GM23338 (cell line): ENCODE measurements around the gene SLC6A18. TPM values are rescaled to one million over a fixed set of nuclear protein-coding genes. Genes with fewer than 3 reads are reported as not detected.

Source experiments
- ATAC-seq: fragments of 200-7000 bp; cut with Tn5 transposase; 3 replicates; pipeline ENCODE4 v1.9.1; 2020
- DNase-seq: peaks from one replicate; pipeline ENCODE4 v3.0.0-alpha.2; 2015; ENCODE audit warnings: low spot score
- H2AFZ ChIP-seq: fragments of 200-600 bp; sonication (generic); 2 replicates; pipeline ENCODE4 v1.8.0; 2016; ENCODE audit warnings: antibody characterized with exemption, mild to moderate bottlenecking, moderate library complexity
- H3F3A ChIP-seq: fragments of 200-600 bp; sonication (generic); replicated peaks from 2 replicates; pipeline ENCODE4 v1.8.0; 2017; ENCODE audit warnings: antibody characterized with exemption, mixed run types, low read depth
- H3K27ac ChIP-seq: fragments of 200-600 bp; sonication (generic); 2 replicates; pipeline ENCODE4 v1.6.1; 2016; ENCODE audit warnings: low read depth
- H3K27me3 ChIP-seq: fragments of 200-600 bp; sonication (generic); 2 replicates; pipeline ENCODE4 v1.8.0; 2016; ENCODE audit warnings: mild to moderate bottlenecking, mixed run types, moderate library complexity; ENCODE audit not compliant: insufficient read depth
- H3K36me3 ChIP-seq: fragments of 200-600 bp; sonication (generic); 2 replicates; pipeline ENCODE4 v1.8.0; 2016; ENCODE audit warnings: mild to moderate bottlenecking; ENCODE audit not compliant: insufficient read depth
- H3K4me1 ChIP-seq: fragments of 200-600 bp; sonication (generic); 2 replicates; pipeline ENCODE4 v1.8.0; 2016; ENCODE audit warnings: mild to moderate bottlenecking, moderate library complexity; ENCODE audit not compliant: insufficient read depth
- H3K4me2 ChIP-seq: fragments of 200-600 bp; sonication (generic); 2 replicates; pipeline ENCODE4 v1.7.1; 2017; ENCODE audit warnings: mixed run types
- H3K4me3 ChIP-seq: fragments of 200-600 bp; sonication (generic); 2 replicates; pipeline ENCODE4 v1.6.1; 2016; ENCODE audit warnings: mixed run types
- H3K79me2 ChIP-seq: fragments of 200-600 bp; sonication (generic); replicated peaks from 2 replicates; pipeline ENCODE4 v1.8.0; 2017; ENCODE audit warnings: mild to moderate bottlenecking; ENCODE audit not compliant: insufficient read depth
- H3K9me2 ChIP-seq: fragments of 200-600 bp; sonication (generic); 2 replicates; pipeline ENCODE4 v1.8.0; 2017; ENCODE audit not compliant: insufficient read depth
- H4K20me1 ChIP-seq: fragments of 200-600 bp; sonication (generic); replicated peaks from 2 replicates; pipeline ENCODE4 v1.8.0; 2017; ENCODE audit warnings: mild to moderate bottlenecking; ENCODE audit not compliant: insufficient read depth
- H3K27ac Mint-ChIP-seq: 2 replicates; pipeline ENCODE4 v1.8.0; 2020; ENCODE audit warnings: inconsistent platforms, mild to moderate bottlenecking, moderate library complexity, mixed read lengths
- H3K27me3 Mint-ChIP-seq: 3 replicates; pipeline ENCODE4 v1.8.0; 2022; ENCODE audit warnings: low read depth, mild to moderate bottlenecking, moderate library complexity, mixed read lengths, inconsistent platforms; ENCODE audit not compliant: insufficient read depth, poor library complexity
- H3K36me3 Mint-ChIP-seq: 3 replicates; pipeline ENCODE4 v1.8.0; 2021; ENCODE audit warnings: low read depth, mild to moderate bottlenecking, inconsistent platforms, moderate library complexity, mixed read lengths
- H3K4me1 Mint-ChIP-seq: 3 replicates; pipeline ENCODE4 v1.8.0; 2020; ENCODE audit warnings: mild to moderate bottlenecking, inconsistent platforms, mixed read lengths
- H3K4me3 Mint-ChIP-seq: 3 replicates; pipeline ENCODE4 v1.8.0; 2021; ENCODE audit warnings: moderate library complexity, mild to moderate bottlenecking, inconsistent platforms, mixed read lengths
- H3K9me3 Mint-ChIP-seq: 3 replicates; pipeline ENCODE4 v1.8.0; 2020; ENCODE audit warnings: moderate library complexity, mild to moderate bottlenecking, inconsistent platforms, mixed read lengths
- CREB1 ChIP-seq: fragments of 250-450 bp; sonication (Bioruptor Pico); IDR thresholded peaks from 2 replicates; pipeline ENCODE4 v1.5.0; 2020; ENCODE audit warnings: low read depth, mild to moderate bottlenecking, moderate library complexity
- EZH2 ChIP-seq: fragments of 200-600 bp; sonication (generic); IDR thresholded peaks from one replicate; pipeline ENCODE4 v1.8.0; 2017; ENCODE audit warnings: antibody characterized with exemption, mild to moderate bottlenecking, low read depth; ENCODE audit not compliant: unreplicated experiment
- EZH2phosphoT487 ChIP-seq: fragments of 200-600 bp; sonication (generic); IDR thresholded peaks from one replicate; pipeline ENCODE4 v1.8.1; 2018; ENCODE audit warnings: antibody characterized with exemption; ENCODE audit not compliant: unreplicated experiment
- POLR2AphosphoS5 ChIP-seq: IDR thresholded peaks from 2 replicates; pipeline ENCODE4 v1.6.1; 2016; ENCODE audit warnings: antibody characterized with exemption, low read depth
- REST ChIP-seq: IDR thresholded peaks from one replicate; pipeline ENCODE4 v1.6.1; 2018; ENCODE audit warnings: antibody characterized with exemption; ENCODE audit not compliant: unreplicated experiment
- STAT1 ChIP-seq: IDR thresholded peaks from one replicate; pipeline ENCODE4 v1.6.1; 2016; ENCODE audit warnings: antibody characterized with exemption; ENCODE audit not compliant: unreplicated experiment
- ZNF114 ChIP-seq: fragments of 250-450 bp; sonication (Bioruptor Pico); IDR thresholded peaks from 2 replicates; pipeline ENCODE4 v1.5.0; 2020; ENCODE audit warnings: mild to moderate bottlenecking, moderate library complexity
- polyA plus RNA-seq: library from polyadenylated mRNA; unstranded; fragments of >200 nt; fragmentation: Nextera tagmentation; extraction: Ambion mirVana; gene quantifications from 2 replicates; pipeline ENCODE4 v1.2.1, GENCODE V29; 2016
- total RNA-seq: library from RNA; depleted of rRNA; stranded (reverse); fragments of >200 nt; shearing (Covaris generic); gene quantifications from 2 replicates; pipeline ENCODE4 v1.2.3, GENCODE V29; 2014
- TF ChIP-seq, protein P1 (sequence below), 2 experiments: fragments of 200-600 bp in 1 of 2; sonication (generic) in 1 of 2; conservative IDR thresholded peaks; 2 replicates each; pipeline versions ENCODE4 v1.5.1 to v1.6.1; 2016 to 2017; ENCODE audit warnings: antibody characterized with exemption in 2 of 2, low read depth in 2 of 2, mild to moderate bottlenecking in 2 of 2, moderate library complexity in 1 of 2
- TF ChIP-seq, protein P2 (sequence below): IDR thresholded peaks from 2 replicates; pipeline ENCODE4 v1.6.1; 2016; ENCODE audit warnings: antibody characterized with exemption

Gene SLC6A18
- total and polyA plus RNA-seq, 2 experiments from 2014 or later: not detected

DNA sequence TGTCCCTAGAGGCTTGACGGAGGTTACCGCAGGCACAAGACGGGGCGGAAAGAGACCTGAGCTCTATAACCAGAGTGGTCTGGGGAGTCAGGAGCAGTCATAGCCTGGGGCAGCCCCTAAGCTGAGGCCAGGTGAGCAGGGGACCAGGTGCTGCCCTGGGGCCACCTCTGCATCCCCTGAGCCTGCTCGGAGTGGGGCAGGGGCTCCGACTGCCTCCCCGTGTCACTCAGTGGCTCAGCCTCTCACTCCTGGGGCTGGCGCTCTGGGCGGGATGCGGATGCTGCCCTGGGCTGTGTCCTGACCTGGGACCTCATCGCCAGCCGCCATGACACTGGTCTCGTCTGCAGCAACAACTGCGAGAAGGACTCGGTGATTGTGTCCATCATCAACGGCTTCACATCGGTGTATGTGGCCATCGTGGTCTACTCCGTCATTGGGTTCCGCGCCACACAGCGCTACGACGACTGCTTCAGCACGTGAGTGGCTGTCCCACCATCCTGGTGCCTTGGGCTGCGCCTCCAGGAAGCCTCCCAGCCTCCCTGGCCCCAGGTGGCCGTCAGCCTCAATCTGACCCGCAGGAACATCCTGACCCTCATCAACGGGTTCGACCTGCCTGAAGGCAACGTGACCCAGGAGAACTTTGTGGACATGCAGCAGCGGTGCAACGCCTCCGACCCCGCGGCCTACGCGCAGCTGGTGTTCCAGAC is 8.8 kb upstream of the SLC6A18 start (continued):
- TF ChIP-seq, protein P1, sequence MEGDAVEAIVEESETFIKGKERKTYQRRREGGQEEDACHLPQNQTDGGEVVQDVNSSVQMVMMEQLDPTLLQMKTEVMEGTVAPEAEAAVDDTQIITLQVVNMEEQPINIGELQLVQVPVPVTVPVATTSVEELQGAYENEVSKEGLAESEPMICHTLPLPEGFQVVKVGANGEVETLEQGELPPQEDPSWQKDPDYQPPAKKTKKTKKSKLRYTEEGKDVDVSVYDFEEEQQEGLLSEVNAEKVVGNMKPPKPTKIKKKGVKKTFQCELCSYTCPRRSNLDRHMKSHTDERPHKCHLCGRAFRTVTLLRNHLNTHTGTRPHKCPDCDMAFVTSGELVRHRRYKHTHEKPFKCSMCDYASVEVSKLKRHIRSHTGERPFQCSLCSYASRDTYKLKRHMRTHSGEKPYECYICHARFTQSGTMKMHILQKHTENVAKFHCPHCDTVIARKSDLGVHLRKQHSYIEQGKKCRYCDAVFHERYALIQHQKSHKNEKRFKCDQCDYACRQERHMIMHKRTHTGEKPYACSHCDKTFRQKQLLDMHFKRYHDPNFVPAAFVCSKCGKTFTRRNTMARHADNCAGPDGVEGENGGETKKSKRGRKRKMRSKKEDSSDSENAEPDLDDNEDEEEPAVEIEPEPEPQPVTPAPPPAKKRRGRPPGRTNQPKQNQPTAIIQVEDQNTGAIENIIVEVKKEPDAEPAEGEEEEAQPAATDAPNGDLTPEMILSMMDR (conservative IDR thresholded peaks at IDR 0.05; ENCODE audit: low read depth in 2 of 2): no peak
- TF ChIP-seq ZNF114 (CRISPR knock-in tag): no peak
- TF ChIP-seq STAT1: no peak
- TF ChIP-seq CREB1: no peak
- TF ChIP-seq POLR2AphosphoS5: no peak

DNA sequence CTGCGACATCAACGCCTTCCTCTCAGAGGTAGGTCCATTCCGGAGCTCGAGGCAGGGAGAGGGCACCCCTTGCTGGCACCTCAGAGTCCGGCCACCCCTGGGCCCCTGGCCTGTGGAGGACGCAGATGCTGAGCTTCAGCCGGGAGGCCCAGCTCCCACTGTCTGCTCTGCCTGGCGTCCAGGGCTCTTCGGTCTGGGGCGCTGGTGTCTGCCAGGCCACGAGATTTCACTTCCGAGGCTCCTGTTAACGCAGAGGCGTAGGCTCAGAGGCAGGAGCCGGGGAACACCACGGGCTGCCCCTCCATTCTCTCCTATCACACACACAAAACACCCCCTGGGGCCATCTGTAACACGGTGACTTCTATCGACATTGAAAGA is 8.3 kb upstream of the SLC6A18 start:
- H3K27ac Mint-ChIP-seq: no peak overlapping the region
- H2AFZ ChIP-seq: no peak overlapping the region
- H3K79me2 ChIP-seq: no peaks in the 10 kb centered on the region
- no peaks in the 10 kb centered on the region for H3K36me3 ChIP-seq
- peaks cover 3% of the 10 kb centered on the region; the same call in 2 of the 3 replicates for H3K4me1 Mint-ChIP-seq
- H3K9me2 ChIP-seq: no peaks in the 10 kb centered on the region
- TF ChIP-seq STAT1 (no peak), REST (no peak), CREB1 (no peak), ZNF114 (CRISPR knock-in tag) (no peak), EZH2phosphoT487 (no peak), EZH2 (no peak)
- TF ChIP-seq, protein P2, sequence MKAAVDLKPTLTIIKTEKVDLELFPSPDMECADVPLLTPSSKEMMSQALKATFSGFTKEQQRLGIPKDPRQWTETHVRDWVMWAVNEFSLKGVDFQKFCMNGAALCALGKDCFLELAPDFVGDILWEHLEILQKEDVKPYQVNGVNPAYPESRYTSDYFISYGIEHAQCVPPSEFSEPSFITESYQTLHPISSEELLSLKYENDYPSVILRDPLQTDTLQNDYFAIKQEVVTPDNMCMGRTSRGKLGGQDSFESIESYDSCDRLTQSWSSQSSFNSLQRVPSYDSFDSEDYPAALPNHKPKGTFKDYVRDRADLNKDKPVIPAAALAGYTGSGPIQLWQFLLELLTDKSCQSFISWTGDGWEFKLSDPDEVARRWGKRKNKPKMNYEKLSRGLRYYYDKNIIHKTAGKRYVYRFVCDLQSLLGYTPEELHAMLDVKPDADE: no peak
- no peaks in the 10 kb centered on the region for H4K20me1 ChIP-seq
- no peaks in the 10 kb centered on the region for H3K4me1 ChIP-seq
- H3K27ac ChIP-seq: no peak overlapping the region
- no peak overlapping the region for H3K4me2 ChIP-seq
- no peaks in the 10 kb centered on the region for H3K27me3 ChIP-seq
- DNase-seq (no peak), ATAC-seq (no peak)
- peaks cover 3% of the 10 kb centered on the region; the same call in 2 of the 3 replicates for H3K9me3 Mint-ChIP-seq
- no peaks in the 10 kb centered on the region; the same call in 2 of the 3 replicates for H3K36me3 Mint-ChIP-seq
- no peak overlapping the region for H3K4me3 Mint-ChIP-seq
- H3F3A ChIP-seq: peaks cover 3% of the 10 kb centered on the region
- peaks cover 3% of the 10 kb centered on the region for H3K27me3 Mint-ChIP-seq
- H3K4me3 ChIP-seq: no peak overlapping the region
